ENCODE results near the gene CCDC14.

CCDC14 gene

GRCh38 chr3:123941121-123941520 is 19.9 kb downstream of the CCDC14 start:
- no peaks in the 10 kb centered on the region for H3K9me3 ChIP-seq (ENCODE audit: control insufficient read depth in 1 of 2, low read length in 2 of 2)
- no peak overlapping the region for H3K9ac ChIP-seq (ENCODE audit: low read depth in 1 of 2, low read length in 2 of 2)
- no peaks in the 10 kb centered on the region for H3K27me3 ChIP-seq (ENCODE audit: control insufficient read depth in 1 of 2, insufficient read depth in 2 of 2, low read length in 2 of 2)
- H3K27ac ChIP-seq (ENCODE audit: low read depth, low read length), result no peak overlapping the region
- H3K4me1 ChIP-seq (ENCODE audit: control insufficient read depth in 1 of 2, insufficient read depth in 2 of 2, low read length in 2 of 2), result no peaks in the 10 kb centered on the region
- H3K36me3 ChIP-seq (ENCODE audit: control insufficient read depth in 1 of 2, insufficient read depth in 2 of 2, low read length in 2 of 2), result peaks cover 0 to 16% of the 10 kb centered on the region in 2 donors
- H3K4me3 ChIP-seq (ENCODE audit: low read depth in 1 of 2, low read length in 2 of 2), result no peak overlapping the region

DNA sequence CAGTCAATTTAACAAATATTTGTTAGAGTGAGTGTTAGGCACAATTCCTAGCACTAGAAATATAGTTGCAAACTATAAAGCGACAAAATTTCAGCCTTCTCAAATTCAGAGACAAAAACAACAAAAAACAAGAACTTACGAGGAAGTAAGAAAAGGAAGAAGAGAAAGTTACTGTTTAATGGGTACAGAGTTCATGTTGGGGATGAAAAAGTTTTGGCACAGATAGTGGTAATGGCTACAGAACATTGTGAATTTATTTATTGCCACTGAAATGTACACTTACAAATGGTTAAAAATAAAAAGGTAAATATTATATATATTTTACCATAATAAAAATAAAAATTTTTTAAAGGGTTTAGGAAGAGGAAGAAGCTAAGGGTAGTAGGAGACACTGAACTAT is 21.3 kb downstream of the CCDC14 start:
- no peaks in the 10 kb centered on the region for H3K4me1 ChIP-seq (ENCODE audit: control insufficient read depth in 1 of 2, insufficient read depth in 2 of 2, low read length in 2 of 2)
- no peaks in the 10 kb centered on the region for H3K9me3 ChIP-seq (ENCODE audit: control insufficient read depth in 1 of 2, low read length in 2 of 2)
- H3K9ac ChIP-seq (ENCODE audit: low read depth in 1 of 2, low read length in 2 of 2), result no peak overlapping the region
- no peak overlapping the region for H3K27ac ChIP-seq (ENCODE audit: low read depth, low read length)
- H3K27me3 ChIP-seq (ENCODE audit: control insufficient read depth in 1 of 2, insufficient read depth in 2 of 2, low read length in 2 of 2), result no peaks in the 10 kb centered on the region
- H3K36me3 ChIP-seq (ENCODE audit: control insufficient read depth in 1 of 2, insufficient read depth in 2 of 2, low read length in 2 of 2), result peaks cover 0 to 16% of the 10 kb centered on the region in 2 donors
- no peak overlapping the region for H3K4me3 ChIP-seq (ENCODE audit: low read depth in 1 of 2, low read length in 2 of 2)

DNA sequence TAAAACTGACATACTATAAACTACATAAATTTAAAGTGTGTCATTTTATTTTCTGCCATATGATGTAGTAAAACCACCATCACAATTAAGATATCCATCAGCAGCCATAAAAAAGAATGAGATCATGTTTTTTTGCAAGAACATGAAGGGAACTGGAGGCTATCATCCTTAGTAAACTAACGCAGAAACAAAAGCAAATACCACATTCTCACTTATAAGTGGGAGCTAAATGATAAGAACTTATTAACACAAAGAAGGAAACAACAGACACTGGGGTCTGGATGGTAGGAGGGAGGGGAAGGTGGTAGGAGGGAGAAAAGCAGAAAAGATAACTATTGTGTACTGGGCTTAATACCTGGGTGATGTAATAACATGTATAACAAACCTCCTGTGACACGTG is 24.6 kb downstream of the CCDC14 start:
- no peak overlapping the region for H3K9ac ChIP-seq (ENCODE audit: low read depth in 1 of 2, low read length in 2 of 2)
- no peak overlapping the region for H3K4me3 ChIP-seq (ENCODE audit: low read depth in 1 of 2, low read length in 2 of 2)
- H3K27ac ChIP-seq (ENCODE audit: low read depth, low read length), result no peak overlapping the region
- no peaks in the 10 kb centered on the region for H3K27me3 ChIP-seq (ENCODE audit: control insufficient read depth in 1 of 2, insufficient read depth in 2 of 2, low read length in 2 of 2)
- H3K9me3 ChIP-seq (ENCODE audit: control insufficient read depth in 1 of 2, low read length in 2 of 2), result no peaks in the 10 kb centered on the region
- no peaks in the 10 kb centered on the region for H3K4me1 ChIP-seq (ENCODE audit: control insufficient read depth in 1 of 2, insufficient read depth in 2 of 2, low read length in 2 of 2)
- H3K36me3 ChIP-seq (ENCODE audit: control insufficient read depth in 1 of 2, insufficient read depth in 2 of 2, low read length in 2 of 2), result peaks cover 0 to 5% of the 10 kb centered on the region in 2 donors

DNA sequence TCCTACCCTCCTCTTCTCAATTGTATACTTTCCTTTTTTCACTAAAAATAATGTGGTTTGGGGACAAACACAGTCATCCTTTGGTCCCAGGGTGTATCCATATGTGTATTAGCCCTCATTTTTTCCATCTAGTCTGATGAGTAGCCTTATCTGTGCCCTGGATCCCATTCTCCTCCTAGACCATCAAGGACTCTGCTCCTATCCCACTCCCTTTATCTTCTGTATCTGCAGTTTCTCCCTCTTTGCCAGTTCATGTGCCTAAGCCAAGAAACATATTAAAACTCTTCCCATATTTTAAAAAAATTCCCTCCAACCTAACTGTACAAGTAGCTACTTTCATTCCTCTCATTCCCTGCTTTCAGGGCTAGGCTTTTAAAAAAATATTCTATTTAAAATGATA is 25.2 kb downstream of the CCDC14 start:
- Histone ChIP-seq H3K9me3 (ENCODE audit: control insufficient read depth in 1 of 2, low read length in 2 of 2) (no peaks in the 10 kb centered on the region), H3K4me1 (ENCODE audit: control insufficient read depth in 1 of 2, insufficient read depth in 2 of 2, low read length in 2 of 2) (no peaks in the 10 kb centered on the region), H3K36me3 (ENCODE audit: control insufficient read depth in 1 of 2, insufficient read depth in 2 of 2, low read length in 2 of 2) (peaks cover 0 to 5% of the 10 kb centered on the region in 2 donors), H3K27me3 (ENCODE audit: control insufficient read depth in 1 of 2, insufficient read depth in 2 of 2, low read length in 2 of 2) (no peaks in the 10 kb centered on the region), H3K9ac (ENCODE audit: low read depth in 1 of 2, low read length in 2 of 2) (no peak overlapping the region), H3K27ac (ENCODE audit: low read depth, low read length) (no peak overlapping the region), H3K4me3 (ENCODE audit: low read depth in 1 of 2, low read length in 2 of 2) (no peak overlapping the region)

- Histone ChIP-seq H3K27ac (ENCODE audit: low read depth, low read length) (no peak overlapping the region), H3K27me3 (ENCODE audit: control insufficient read depth in 1 of 2, insufficient read depth in 2 of 2, low read length in 2 of 2) (no peaks in the 10 kb centered on the region), H3K9me3 (ENCODE audit: control insufficient read depth in 1 of 2, low read length in 2 of 2) (no peaks in the 10 kb centered on the region), H3K36me3 (ENCODE audit: control insufficient read depth in 1 of 2, insufficient read depth in 2 of 2, low read length in 2 of 2) (peaks cover 0 to 16% of the 10 kb centered on the region in 2 donors), H3K4me1 (ENCODE audit: control insufficient read depth in 1 of 2, insufficient read depth in 2 of 2, low read length in 2 of 2) (no peaks in the 10 kb centered on the region), H3K4me3 (ENCODE audit: low read depth in 1 of 2, low read length in 2 of 2) (no peak overlapping the region), H3K9ac (ENCODE audit: low read depth in 1 of 2, low read length in 2 of 2) (no peak overlapping the region)
Measured at GRCh38 chr3:123934250-123934649, 26.8 kb downstream of the CCDC14 start.

- H3K4me1 ChIP-seq (ENCODE audit: control insufficient read depth in 1 of 2, insufficient read depth in 2 of 2, low read length in 2 of 2), result no peaks in the 10 kb centered on the region
- no peak overlapping the region for H3K9ac ChIP-seq (ENCODE audit: low read depth in 1 of 2, low read length in 2 of 2)
- no peaks in the 10 kb centered on the region for H3K9me3 ChIP-seq (ENCODE audit: control insufficient read depth in 1 of 2, low read length in 2 of 2)
- H3K27ac ChIP-seq (ENCODE audit: low read depth, low read length), result no peak overlapping the region
- H3K36me3 ChIP-seq (ENCODE audit: control insufficient read depth in 1 of 2, insufficient read depth in 2 of 2, low read length in 2 of 2), result peaks cover 0 to 20% of the 10 kb centered on the region in 2 donors
- H3K4me3 ChIP-seq (ENCODE audit: low read depth in 1 of 2, low read length in 2 of 2), result no peak overlapping the region
- H3K27me3 ChIP-seq (ENCODE audit: control insufficient read depth in 1 of 2, insufficient read depth in 2 of 2, low read length in 2 of 2), result no peaks in the 10 kb centered on the region
Measured at GRCh38 chr3:123930445-123930844, 30.6 kb downstream of the CCDC14 start.

- peaks cover 2 to 21% of the 10 kb centered on the region in 2 donors for H3K36me3 ChIP-seq (ENCODE audit: control insufficient read depth in 1 of 2, insufficient read depth in 2 of 2, low read length in 2 of 2)
- no peaks in the 10 kb centered on the region for H3K4me1 ChIP-seq (ENCODE audit: control insufficient read depth in 1 of 2, insufficient read depth in 2 of 2, low read length in 2 of 2)
- H3K27me3 ChIP-seq (ENCODE audit: control insufficient read depth in 1 of 2, insufficient read depth in 2 of 2, low read length in 2 of 2), result no peaks in the 10 kb centered on the region
- H3K9ac ChIP-seq (ENCODE audit: low read depth in 1 of 2, low read length in 2 of 2), result no peak overlapping the region
- H3K27ac ChIP-seq (ENCODE audit: low read depth, low read length), result no peak overlapping the region
- H3K9me3 ChIP-seq (ENCODE audit: control insufficient read depth in 1 of 2, low read length in 2 of 2), result no peaks in the 10 kb centered on the region
- no peak overlapping the region for H3K4me3 ChIP-seq (ENCODE audit: low read depth in 1 of 2, low read length in 2 of 2)
Measured at GRCh38 chr3:123929325-123929724, 31.7 kb downstream of the CCDC14 start.

DNA sequence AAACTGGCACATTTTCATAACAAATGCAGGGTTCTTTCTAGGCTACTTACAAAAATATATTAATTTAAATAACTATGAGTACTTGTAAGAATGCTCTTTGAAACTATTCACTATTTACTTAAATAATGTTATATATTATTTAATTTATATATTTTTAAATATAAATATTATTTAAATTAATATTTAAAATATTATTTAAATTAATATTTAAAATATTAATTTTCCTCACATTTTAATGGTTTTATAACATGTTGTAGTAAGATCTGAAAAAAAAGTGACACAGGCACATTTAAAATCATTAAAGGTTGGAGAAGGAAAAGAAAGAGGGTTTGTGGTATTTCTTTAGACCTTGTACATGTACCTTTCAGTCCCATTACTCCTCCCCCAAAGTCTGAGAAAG is 34.6 kb downstream of the CCDC14 start:
- Histone ChIP-seq H3K4me3 (ENCODE audit: low read depth in 1 of 2, low read length in 2 of 2) (no peak overlapping the region), H3K9me3 (ENCODE audit: control insufficient read depth in 1 of 2, low read length in 2 of 2) (peaks cover 0 to 13% of the 10 kb centered on the region in 2 donors), H3K36me3 (ENCODE audit: control insufficient read depth in 1 of 2, insufficient read depth in 2 of 2, low read length in 2 of 2) (peaks cover 5 to 21% of the 10 kb centered on the region in 2 donors), H3K27ac (ENCODE audit: low read depth, low read length) (no peak overlapping the region), H3K9ac (ENCODE audit: low read depth in 1 of 2, low read length in 2 of 2) (no peak overlapping the region), H3K4me1 (ENCODE audit: control insufficient read depth in 1 of 2, insufficient read depth in 2 of 2, low read length in 2 of 2) (no peaks in the 10 kb centered on the region), H3K27me3 (ENCODE audit: control insufficient read depth in 1 of 2, insufficient read depth in 2 of 2, low read length in 2 of 2) (no peaks in the 10 kb centered on the region)

- no peaks in the 10 kb centered on the region for H3K27me3 ChIP-seq (ENCODE audit: control insufficient read depth in 1 of 2, insufficient read depth in 2 of 2, low read length in 2 of 2)
- peaks cover 17 to 22% of the 10 kb centered on the region in 2 donors for H3K36me3 ChIP-seq (ENCODE audit: control insufficient read depth in 1 of 2, insufficient read depth in 2 of 2, low read length in 2 of 2)
- H3K4me1 ChIP-seq (ENCODE audit: control insufficient read depth in 1 of 2, insufficient read depth in 2 of 2, low read length in 2 of 2), result no peaks in the 10 kb centered on the region
- no peak overlapping the region for H3K27ac ChIP-seq (ENCODE audit: low read depth, low read length)
- no peak overlapping the region for H3K4me3 ChIP-seq (ENCODE audit: low read depth in 1 of 2, low read length in 2 of 2)
- H3K9ac ChIP-seq (ENCODE audit: low read depth in 1 of 2, low read length in 2 of 2), result no peak overlapping the region
- H3K9me3 ChIP-seq (ENCODE audit: control insufficient read depth in 1 of 2, low read length in 2 of 2), result peaks cover 6 to 26% of the 10 kb centered on the region in 2 donors
Measured at GRCh38 chr3:123920868-123921267, 40.2 kb downstream of the CCDC14 start.

DNA sequence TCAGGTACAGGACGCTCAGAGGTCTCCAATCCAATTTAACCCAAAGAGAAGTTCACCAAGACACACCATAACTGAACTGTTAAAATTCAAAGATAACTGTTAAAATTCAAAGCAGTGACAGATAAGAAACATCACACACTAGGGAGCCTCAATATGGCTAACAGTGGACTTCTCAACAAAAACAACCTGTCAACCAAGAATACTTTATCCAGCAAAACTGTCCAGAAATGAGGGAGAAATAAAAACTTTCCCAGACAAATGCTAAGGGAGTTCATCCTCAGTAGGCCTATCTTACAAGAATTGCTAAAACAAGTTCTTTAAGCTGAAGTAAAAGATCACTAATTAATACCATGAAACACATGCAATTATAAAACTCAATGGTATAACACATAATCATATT is 40.6 kb downstream of the CCDC14 start:
- H3K9me3 ChIP-seq (ENCODE audit: control insufficient read depth in 1 of 2, low read length in 2 of 2), result peaks cover 6 to 26% of the 10 kb centered on the region in 2 donors

DNA sequence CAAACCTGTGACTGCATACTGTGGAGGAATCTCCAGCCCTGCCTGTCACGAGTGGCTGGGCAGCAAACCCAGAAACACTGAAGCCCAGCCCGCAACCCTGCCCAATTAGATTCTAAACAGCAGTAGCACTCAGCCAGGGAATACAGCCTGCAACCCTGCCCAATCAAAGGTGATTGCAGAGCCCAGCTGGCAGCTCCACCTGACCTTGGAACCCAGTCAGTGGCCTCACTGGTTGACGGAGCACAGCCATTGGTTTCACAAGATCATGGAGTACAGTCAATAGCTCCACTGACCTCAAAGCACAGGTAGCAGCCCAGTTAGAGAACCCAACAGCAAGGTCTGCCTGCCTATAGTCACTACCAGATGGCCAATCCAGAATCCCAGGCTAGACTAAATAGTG is 41.7 kb downstream of the CCDC14 start:
- Histone ChIP-seq H3K27ac (ENCODE audit: low read depth, low read length) (no peak overlapping the region), H3K4me3 (ENCODE audit: low read depth in 1 of 2, low read length in 2 of 2) (no peak overlapping the region), H3K9ac (ENCODE audit: low read depth in 1 of 2, low read length in 2 of 2) (no peak overlapping the region), H3K9me3 (ENCODE audit: control insufficient read depth in 1 of 2, low read length in 2 of 2) (peaks cover 6 to 26% of the 10 kb centered on the region in 2 donors), H3K4me1 (ENCODE audit: control insufficient read depth in 1 of 2, insufficient read depth in 2 of 2, low read length in 2 of 2) (no peaks in the 10 kb centered on the region), H3K36me3 (ENCODE audit: control insufficient read depth in 1 of 2, insufficient read depth in 2 of 2, low read length in 2 of 2) (peaks cover 18 to 19% of the 10 kb centered on the region in 2 donors), H3K27me3 (ENCODE audit: control insufficient read depth in 1 of 2, insufficient read depth in 2 of 2, low read length in 2 of 2) (no peaks in the 10 kb centered on the region)

More for the DNA sequence above, 40.6 kb downstream of the CCDC14 start:
- Histone ChIP-seq H3K27ac (ENCODE audit: low read depth, low read length) (no peak overlapping the region), H3K4me1 (ENCODE audit: control insufficient read depth in 1 of 2, insufficient read depth in 2 of 2, low read length in 2 of 2) (no peaks in the 10 kb centered on the region), H3K36me3 (ENCODE audit: control insufficient read depth in 1 of 2, insufficient read depth in 2 of 2, low read length in 2 of 2) (peaks cover 17 to 18% of the 10 kb centered on the region in 2 donors), H3K4me3 (ENCODE audit: low read depth in 1 of 2, low read length in 2 of 2) (no peak overlapping the region), H3K9ac (ENCODE audit: low read depth in 1 of 2, low read length in 2 of 2) (no peak overlapping the region), H3K27me3 (ENCODE audit: control insufficient read depth in 1 of 2, insufficient read depth in 2 of 2, low read length in 2 of 2) (no peaks in the 10 kb centered on the region)
